Activated naive CD8-positive, alpha-beta T cell treated with anti-CD3 and anti-CD28 coated beads, Interleukin-2, amount 50 U/mL, for 24 hours (primary cell): ENCODE results near the gene METTL26.
A peak's percentile ranks its signal among the peaks of the same experiment; 100 is the strongest.

Source experiments
- ATAC-seq: fragments of 150-1000 bp; cut with Tn5 transposase; one replicate; pipeline ENCODE4 v1.10.0; 2021
- DNase-seq: peaks from one replicate; pipeline ENCODE4 v3.0.0; 2021
- H3K27ac Mint-ChIP-seq: one replicate; pipeline ENCODE4 v1.8.0; 2021; ENCODE audit warnings: mild to moderate bottlenecking, mixed read lengths
- H3K27me3 Mint-ChIP-seq: one replicate; pipeline ENCODE4 v1.8.0; 2021; ENCODE audit warnings: mixed read lengths
- H3K36me3 Mint-ChIP-seq: one replicate; pipeline ENCODE4 v1.8.0; 2021; ENCODE audit warnings: low read depth, mixed read lengths
- H3K4me1 Mint-ChIP-seq: one replicate; pipeline ENCODE4 v1.8.0; 2021; ENCODE audit warnings: mixed read lengths
- H3K4me3 Mint-ChIP-seq: one replicate; pipeline ENCODE4 v1.8.0; 2021; ENCODE audit warnings: mild to moderate bottlenecking, moderate library complexity, mixed read lengths
- H3K9me3 Mint-ChIP-seq: one replicate; pipeline ENCODE4 v1.8.0; 2021; ENCODE audit warnings: mixed read lengths

METTL26 gene

DNA sequence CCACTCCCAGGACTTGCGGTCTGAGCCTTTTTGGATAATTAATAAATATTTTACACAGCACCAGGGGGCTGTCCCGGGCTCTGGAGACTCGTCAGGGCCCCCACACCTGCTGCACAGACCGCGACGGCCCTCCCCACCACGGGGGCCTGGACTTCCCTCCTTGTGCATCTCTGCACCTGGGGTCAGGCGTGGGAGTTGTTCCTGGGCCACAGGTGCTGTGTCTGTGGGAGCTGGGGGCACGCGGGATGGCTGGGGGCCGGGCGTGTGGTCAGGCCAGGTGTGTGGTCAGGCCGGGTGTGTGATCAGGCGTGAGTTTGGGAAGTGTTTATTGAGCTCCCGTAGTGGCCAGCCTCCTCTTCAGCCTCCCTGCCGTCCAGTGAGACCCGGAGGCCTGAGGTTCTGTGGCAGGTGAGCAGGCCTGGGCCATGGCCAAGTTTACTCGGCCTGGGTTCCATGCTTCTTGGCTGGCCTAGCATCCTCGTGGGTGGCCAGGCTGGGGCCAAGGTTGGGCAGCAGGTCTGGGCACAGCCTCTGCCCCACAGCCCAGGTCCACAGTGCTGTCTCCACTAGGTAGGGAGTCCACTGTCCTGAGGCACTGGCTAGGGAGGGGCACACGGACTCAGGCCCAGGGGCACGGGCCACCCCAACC is 42.2 kb upstream of the METTL26 start:
- H3K4me3 Mint-ChIP-seq: no peak overlapping the region
- DNase-seq: no peak
- peaks cover 5% of the 10 kb centered on the region for H3K27me3 Mint-ChIP-seq
- no peak for ATAC-seq
- peaks cover 18% of the 10 kb centered on the region for H3K36me3 Mint-ChIP-seq
- H3K27ac Mint-ChIP-seq: no peak overlapping the region
- peaks cover 27% of the 10 kb centered on the region for H3K4me1 Mint-ChIP-seq
- H3K9me3 Mint-ChIP-seq: no peaks in the 10 kb centered on the region

DNA sequence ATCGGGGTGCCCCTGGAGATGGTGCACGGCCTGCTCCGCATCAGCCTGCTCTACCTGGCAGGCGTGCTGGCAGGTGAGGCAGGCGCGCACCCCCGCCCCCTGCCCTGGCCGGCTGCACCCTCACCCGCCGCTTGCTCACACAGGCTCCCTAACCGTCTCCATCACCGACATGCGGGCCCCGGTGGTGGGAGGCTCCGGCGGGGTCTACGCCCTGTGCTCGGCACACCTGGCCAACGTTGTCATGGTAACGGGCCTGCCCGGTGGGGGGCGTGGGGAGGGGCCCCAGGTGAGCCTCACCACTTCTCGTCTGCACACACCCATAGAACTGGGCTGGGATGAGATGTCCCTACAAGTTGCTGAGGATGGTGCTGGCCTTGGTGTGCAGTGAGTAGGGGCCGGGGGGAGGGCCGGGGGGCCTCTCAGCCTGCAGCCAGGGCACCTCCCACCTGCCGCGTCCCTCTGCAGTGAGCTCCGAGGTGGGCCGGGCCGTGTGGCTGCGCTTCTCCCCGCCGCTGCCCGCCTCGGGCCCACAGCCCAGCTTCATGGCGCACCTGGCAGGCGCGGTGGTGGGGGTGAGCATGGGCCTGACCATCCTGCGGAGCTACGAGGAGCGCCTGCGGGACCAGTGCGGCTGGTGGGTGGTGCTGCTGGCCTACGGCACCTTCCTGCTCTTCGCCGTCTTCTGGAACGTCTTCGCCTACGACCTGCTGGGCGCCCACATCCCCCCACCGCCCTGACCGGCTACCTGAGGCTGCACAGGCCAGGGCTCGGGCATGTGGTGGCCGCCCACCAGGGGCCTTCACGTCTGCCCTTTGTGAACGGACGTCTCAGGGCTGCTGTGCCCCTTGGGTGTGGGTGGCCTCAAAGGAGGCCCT is 41.4 kb upstream of the METTL26 start:
- Mint-ChIP-seq H3K36me3 (peaks cover 14% of the 10 kb centered on the region), H3K4me1 (peaks cover 22% of the 10 kb centered on the region), H3K27me3 (peaks cover 5% of the 10 kb centered on the region), H3K4me3 (no peak overlapping the region), H3K9me3 (no peaks in the 10 kb centered on the region), H3K27ac (no peak overlapping the region)
- ATAC-seq (no peak), DNase-seq (no peak)

DNA sequence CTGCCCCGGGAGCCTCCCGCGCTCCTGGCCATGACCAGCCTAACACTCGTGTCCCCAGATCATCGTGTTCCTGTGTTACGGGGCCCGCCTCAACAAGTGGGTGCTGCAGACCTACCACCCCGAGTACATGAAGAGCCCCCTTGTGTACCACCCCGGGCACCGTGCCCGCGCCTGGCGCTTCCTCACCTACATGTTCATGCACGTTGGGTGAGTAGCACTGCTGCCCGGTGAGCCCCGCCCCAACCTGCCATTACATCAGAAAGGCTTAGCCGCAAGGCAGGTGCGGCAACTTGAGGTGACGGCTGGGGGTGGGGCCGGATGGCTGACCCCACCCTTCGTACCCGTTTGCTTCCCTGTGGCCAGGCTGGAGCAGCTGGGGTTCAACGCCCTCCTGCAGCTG is 40.8 kb upstream of the METTL26 start:
- H3K9me3 Mint-ChIP-seq: no peaks in the 10 kb centered on the region

DNA sequence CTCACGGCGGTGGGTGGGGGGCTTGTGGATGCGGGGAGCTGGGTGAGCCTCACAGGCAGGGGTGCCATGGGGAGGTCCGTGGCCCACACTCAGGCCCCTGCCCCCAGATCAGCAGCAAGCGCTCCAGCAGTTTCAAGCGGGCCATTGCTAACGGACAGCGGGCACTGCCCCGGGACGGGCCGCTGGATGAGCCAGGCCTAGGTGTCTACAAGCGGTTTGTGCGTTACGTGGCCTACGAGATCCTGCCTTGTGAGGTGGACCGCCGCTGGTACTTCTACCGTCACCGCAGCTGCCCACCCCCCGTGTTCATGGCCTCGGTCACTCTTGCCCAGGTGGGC is 40.4 kb upstream of the METTL26 start:
- ATAC-seq (no peak), DNase-seq (no peak)
- Mint-ChIP-seq H3K4me1 (peaks cover 13% of the 10 kb centered on the region), H3K27ac (no peak overlapping the region), H3K4me3 (no peak overlapping the region), H3K36me3 (peaks cover 5% of the 10 kb centered on the region), H3K27me3 (peaks cover 5% of the 10 kb centered on the region), H3K9me3 (no peaks in the 10 kb centered on the region)

More for the DNA sequence above, 40.8 kb upstream of the METTL26 start:
- Mint-ChIP-seq H3K4me3 (no peak overlapping the region), H3K27me3 (peaks cover 5% of the 10 kb centered on the region), H3K4me1 (peaks cover 17% of the 10 kb centered on the region), H3K36me3 (peaks cover 9% of the 10 kb centered on the region), H3K27ac (no peak overlapping the region)
- no peak for ATAC-seq
- DNase-seq: no peak

DNA sequence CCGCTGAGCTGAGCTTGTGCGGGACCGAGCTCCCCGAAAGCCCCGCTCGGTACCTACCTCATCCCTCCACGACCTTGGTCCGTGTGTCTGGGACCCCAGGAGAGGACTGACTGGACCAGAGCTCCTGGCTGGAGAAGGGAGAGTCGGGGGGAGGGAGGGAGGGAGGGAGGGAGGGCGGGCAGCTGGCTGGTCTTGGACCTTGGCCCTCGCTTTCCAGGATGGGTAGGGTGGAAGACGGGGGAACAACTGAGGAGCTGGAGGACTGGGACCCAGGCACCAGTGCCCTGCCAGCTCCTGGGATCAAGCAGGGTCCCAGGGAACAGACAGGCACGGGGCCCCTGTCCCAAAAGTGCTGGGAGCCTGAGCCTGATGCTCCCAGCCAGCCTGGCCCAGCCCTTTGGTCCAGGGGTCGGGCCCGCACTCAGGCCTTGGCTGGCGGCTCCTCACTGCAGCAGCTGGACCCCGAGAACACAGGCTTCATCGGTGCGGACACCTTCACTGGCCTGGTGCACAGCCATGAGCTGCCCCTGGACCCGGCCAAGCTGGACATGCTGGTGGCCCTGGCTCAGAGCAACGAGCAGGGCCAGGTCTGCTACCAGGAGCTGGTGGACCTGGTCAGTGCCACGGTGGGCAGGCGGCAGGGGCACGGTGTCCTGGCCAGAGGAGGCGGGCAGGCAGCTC is 39.9 kb upstream of the METTL26 start:
- H3K27ac Mint-ChIP-seq: no peak overlapping the region
- DNase-seq (no peak), ATAC-seq (no peak)
- no peaks in the 10 kb centered on the region for H3K9me3 Mint-ChIP-seq
- H3K27me3 Mint-ChIP-seq: peaks cover 5% of the 10 kb centered on the region
- no peak overlapping the region for H3K4me3 Mint-ChIP-seq
- peaks cover 3% of the 10 kb centered on the region for H3K36me3 Mint-ChIP-seq
- peaks cover 8% of the 10 kb centered on the region for H3K4me1 Mint-ChIP-seq

DNA sequence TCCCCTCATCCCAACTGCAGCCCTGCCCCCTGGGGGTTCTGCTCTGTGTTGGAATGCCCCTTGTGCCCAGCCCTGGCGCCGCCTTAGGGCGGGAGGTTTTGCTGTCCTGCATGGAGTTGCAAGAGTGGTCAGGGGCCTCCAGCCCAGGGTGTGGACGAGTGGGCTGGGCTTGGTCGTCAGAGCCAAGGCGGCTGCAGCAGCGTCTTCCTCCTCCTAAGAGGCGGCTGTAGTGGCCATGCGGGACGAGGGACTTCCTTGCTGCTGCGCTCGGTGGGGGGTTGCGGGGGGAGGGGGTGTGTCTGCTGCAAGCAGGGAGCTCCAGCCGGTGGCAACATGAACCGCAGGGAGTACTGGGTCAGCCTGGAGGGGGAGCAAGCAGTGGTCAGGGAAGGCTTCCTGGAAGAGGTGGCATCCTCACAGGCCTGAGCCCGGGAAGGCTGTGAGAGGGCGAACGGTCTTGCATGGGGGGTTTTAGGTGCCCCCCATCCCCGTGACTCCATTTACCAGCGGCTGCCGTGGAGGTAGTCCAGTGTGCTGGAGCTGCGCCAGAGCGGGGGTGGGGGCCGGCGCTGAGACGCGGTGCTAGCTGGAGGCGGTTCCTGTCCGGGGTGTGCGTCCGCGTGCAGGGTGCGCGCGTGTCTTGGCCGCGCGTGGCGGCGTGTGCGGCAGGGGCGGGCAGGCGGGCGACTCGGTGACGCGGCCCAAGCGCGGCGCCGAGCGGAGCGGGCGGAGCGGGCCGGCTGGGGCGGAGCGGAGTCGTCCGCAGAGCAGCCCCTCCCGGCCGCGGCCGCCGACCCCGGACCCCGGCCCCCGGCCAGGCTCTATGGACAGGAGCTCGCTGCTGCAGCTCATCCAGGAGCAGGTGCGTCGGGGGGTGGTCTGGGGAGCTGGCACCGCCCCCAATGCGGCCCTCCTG is 39.1 kb upstream of the METTL26 start, which contains the start of gene RHBDL1:
TSS of gene RHBDL1 (plus strand) at position 704 of the 916 bp plus-strand sequence. CDS start at position 824, 120 bp downstream.
- Mint-ChIP-seq H3K4me1 (peaks cover 6% of the 10 kb centered on the region), H3K4me3 (no peak within 1 kb of the TSS), H3K27ac (no peak within 1 kb of the TSS), H3K36me3 (peaks cover 3% of the 10 kb centered on the region), H3K9me3 (no peaks in the 10 kb centered on the region), H3K27me3 (peaks cover 5% of the 10 kb centered on the region)
- DNase-seq: peak; percentile 22
- no peak for ATAC-seq

DNA sequence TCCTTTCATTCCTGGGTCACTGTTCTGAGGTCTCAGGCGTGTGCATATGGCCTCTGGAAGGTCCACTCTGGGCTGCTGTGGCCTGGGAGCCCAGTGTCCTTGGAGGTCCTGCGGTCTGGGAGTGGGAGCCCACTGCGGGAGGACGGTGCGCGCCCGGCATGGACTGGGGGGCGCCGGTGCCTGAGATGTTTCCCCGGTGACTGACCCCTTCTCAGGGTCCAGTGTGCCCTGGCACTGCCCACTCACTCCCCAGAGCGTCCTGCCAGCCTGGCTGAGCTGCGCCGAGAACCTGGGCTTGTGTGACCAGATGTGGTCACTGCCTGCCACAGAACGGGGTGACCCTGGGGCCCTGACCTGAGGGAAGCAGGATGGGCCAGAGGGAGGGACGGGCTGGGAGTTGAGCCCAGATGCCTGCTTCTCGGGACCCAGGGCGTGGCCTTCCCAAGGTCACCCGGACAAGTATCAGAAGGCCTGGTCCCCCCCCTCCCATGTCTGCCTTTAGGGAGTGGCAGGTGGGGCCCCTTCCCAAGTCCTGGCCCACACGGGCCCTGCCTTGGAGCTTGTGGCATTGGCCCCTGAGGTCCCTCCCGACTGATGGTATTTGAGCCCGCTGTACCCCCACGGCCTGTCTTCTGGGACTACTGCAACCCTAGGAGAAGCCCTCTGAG is 38.2 kb upstream of the METTL26 start:
- Mint-ChIP-seq H3K27ac (no peak overlapping the region), H3K9me3 (no peaks in the 10 kb centered on the region), H3K36me3 (peaks cover 4% of the 10 kb centered on the region), H3K4me1 (peaks cover 2% of the 10 kb centered on the region), H3K27me3 (peaks cover 5% of the 10 kb centered on the region), H3K4me3 (no peak overlapping the region)
- ATAC-seq (no peak), DNase-seq (no peak)

DNA sequence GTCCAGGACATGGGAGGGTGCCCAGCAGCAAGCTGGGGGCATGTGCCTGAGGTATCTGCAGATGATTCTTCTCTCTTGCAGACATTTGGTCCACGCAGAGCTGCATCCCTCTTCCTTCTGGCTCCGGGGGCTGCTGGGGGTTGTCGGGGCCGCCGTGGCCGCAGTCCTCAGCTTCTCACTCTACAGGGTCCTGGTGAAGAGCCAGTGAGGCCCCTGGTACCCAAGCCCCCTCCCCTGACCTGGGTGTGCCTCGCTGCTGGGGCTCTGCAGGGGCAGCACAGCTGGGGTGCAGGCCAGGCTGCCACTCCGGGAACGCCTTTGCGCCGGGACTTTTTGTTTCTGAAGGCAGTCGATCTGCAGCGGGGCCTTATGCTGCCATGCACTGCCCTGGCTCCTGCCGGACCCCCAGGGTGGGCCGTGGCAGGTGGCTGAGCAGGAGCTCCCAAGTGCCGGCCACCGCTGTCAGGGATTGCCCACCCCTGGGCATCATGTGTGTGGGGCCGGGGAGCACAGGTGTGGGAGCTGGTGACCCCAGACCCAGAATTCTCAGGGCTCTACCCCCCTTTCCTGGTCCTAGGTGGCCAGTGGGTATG is 37.4 kb upstream of the METTL26 start:
- Mint-ChIP-seq H3K36me3 (peaks cover 5% of the 10 kb centered on the region), H3K4me1 (peaks cover 2% of the 10 kb centered on the region)

DNA sequence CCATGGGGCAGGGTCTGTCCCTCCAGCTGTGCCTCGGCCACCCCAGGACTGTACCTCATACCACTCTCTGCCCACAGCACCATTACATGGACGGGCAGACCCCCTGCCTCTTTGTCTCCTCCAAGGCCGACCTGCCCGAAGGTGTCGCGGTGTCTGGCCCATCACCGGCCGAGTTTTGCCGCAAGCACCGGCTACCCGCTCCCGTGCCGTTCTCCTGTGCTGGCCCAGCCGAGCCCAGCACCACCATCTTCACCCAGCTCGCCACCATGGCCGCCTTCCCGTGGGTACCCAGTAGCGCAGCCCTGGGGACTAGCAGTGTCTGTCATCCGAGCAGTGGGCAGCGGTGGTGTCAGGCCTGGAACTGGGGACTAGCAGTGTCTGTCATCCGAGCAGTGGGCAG is 36.7 kb upstream of the METTL26 start:
- H3K4me1 Mint-ChIP-seq: peaks cover 2% of the 10 kb centered on the region
- no peak overlapping the region for H3K4me3 Mint-ChIP-seq
- peaks cover 5% of the 10 kb centered on the region for H3K27me3 Mint-ChIP-seq
- H3K27ac Mint-ChIP-seq: no peak overlapping the region
- no peaks in the 10 kb centered on the region for H3K9me3 Mint-ChIP-seq
- no peak for DNase-seq
- ATAC-seq: no peak
- peaks cover 5% of the 10 kb centered on the region for H3K36me3 Mint-ChIP-seq

More for the DNA sequence above, 37.4 kb upstream of the METTL26 start:
- H3K4me3 Mint-ChIP-seq: no peak overlapping the region
- no peak overlapping the region for H3K27ac Mint-ChIP-seq
- no peak for DNase-seq
- no peak for ATAC-seq
- no peaks in the 10 kb centered on the region for H3K9me3 Mint-ChIP-seq
- H3K27me3 Mint-ChIP-seq: peaks cover 5% of the 10 kb centered on the region

DNA sequence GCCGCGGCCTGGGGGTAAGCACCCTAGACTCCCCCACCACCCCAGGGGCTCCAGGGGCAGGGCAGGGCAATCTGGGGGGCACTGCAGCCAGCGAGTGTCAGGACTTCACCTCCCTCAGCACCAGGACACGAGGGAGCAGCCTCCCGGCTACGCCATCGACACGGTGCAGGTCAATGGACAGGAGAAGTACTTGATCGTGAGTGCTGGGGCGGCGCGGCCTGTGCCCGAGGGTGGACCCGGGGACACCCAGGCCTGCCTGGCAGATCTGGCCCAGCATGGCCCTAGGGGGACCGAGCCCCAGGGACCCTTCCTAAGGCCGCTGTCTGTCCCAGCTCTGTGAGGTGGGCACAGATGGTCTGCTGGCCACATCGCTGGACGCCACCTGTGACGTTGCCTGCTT is 36.3 kb upstream of the METTL26 start:
- Mint-ChIP-seq H3K27ac (no peak overlapping the region), H3K36me3 (peaks cover 5% of the 10 kb centered on the region), H3K4me1 (peaks cover 6% of the 10 kb centered on the region), H3K27me3 (peaks cover 5% of the 10 kb centered on the region), H3K9me3 (no peaks in the 10 kb centered on the region), H3K4me3 (no peak overlapping the region)
- no peak for DNase-seq
- no peak for ATAC-seq

DNA sequence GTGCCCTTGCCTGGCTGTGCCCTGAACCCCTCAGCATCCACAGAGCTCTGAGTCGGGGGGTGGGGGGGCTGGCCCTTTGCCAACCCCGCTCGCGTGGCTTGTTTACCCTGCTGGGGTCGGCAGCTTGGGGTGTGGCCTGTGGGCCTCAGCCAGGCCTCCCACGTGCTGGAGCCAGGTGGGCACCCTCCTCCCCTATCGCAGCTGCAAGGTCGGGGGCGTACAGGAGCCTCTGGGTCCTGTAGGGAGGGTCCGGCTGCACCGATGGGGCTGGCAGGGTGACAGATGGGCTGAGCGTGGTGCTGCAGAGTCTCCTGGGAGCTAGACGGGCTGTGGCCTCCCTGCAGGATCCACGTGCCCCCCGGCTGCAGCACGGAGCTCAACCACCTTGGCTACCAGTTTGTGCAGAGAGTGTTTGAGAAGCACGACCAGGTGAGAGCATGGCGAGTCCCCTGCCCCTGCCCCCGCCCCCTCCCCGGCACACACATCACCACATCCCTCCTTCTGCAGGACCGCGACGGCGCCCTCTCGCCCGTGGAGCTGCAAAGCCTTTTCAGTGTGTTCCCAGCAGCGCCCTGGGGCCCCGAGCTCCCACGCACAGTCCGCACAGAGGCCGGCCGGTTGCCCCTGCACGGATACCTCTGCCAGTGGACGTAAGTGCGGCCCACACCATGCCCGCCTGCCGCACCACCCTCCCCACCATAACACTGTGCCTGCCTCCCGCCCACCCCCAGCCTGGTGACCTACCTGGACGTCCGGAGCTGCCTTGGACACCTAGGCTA is 35.4 kb upstream of the METTL26 start:
- DNase-seq (no peak), ATAC-seq (no peak)
- Mint-ChIP-seq H3K36me3 (peaks cover 5% of the 10 kb centered on the region), H3K9me3 (no peaks in the 10 kb centered on the region), H3K27ac (no peak overlapping the region), H3K4me1 (peaks cover 6% of the 10 kb centered on the region), H3K27me3 (peaks cover 1% of the 10 kb centered on the region), H3K4me3 (no peak overlapping the region)

DNA sequence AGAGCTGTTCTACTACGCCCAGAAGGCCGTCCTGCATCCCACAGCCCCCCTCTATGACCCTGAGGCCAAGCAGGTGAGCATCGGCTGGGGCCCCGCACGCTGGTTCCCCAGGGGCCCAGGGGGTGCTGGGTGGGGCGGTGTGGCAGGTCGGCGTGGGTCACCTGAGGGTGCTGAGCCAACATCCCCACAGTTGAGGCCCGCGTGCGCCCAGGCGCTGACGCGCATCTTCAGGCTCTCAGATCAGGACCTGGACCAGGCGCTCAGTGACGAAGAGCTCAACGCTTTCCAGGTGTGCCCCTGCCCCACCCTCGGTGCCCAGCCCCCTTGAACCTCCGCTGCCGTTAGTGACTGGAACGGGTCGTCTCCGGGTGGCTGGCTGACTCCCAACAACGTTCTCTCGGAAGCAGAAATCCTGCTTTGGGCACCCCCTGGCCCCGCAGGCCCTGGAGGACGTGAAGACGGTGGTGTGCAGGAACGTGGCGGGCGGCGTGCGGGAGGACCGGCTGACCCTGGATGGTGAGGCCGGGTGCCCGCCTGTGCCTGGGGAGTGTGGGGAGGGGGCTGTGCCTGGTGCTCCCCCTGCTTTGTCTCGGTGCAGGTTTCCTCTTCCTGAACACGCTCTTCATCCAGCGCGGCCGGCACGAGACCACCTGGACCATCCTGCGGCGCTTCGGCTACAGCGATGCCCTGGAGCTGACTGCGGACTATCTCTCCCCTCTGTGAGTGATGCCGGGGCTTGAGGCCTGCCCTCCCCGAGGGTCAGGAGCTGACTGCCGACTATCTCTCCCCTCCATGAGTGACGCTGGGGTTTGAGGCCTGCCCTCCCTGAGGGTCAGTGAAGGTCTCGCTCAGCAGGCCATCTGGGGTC is 34.6 kb upstream of the METTL26 start:
- peaks cover 5% of the 10 kb centered on the region for H3K36me3 Mint-ChIP-seq
- H3K27ac Mint-ChIP-seq: no peak overlapping the region
- DNase-seq (no peak), ATAC-seq (no peak)
- peaks cover 6% of the 10 kb centered on the region for H3K4me1 Mint-ChIP-seq
- no peaks in the 10 kb centered on the region for H3K9me3 Mint-ChIP-seq
- H3K4me3 Mint-ChIP-seq: no peak overlapping the region
- no peaks in the 10 kb centered on the region for H3K27me3 Mint-ChIP-seq
